Ishikawa (cell line): ENCODE measurements around the gene ITGAX.

ENCODE experiments used
- CEBPB ChIP-seq: IDR thresholded peaks from 2 replicates; pipeline ENCODE4 v1.6.1; 2012
- CREB1 ChIP-seq: IDR thresholded peaks from 2 replicates; pipeline ENCODE4 v1.6.1; 2012; ENCODE audit warnings: low read depth
- EGR1 ChIP-seq: IDR thresholded peaks from 2 replicates; pipeline ENCODE4 v1.6.1; 2012
- EP300 ChIP-seq: IDR thresholded peaks from 2 replicates; pipeline ENCODE4 v1.6.1; 2012; ENCODE audit warnings: borderline replicate concordance
- FOXM1 ChIP-seq: IDR thresholded peaks from 2 replicates; pipeline ENCODE4 v1.6.1; 2012; ENCODE audit warnings: low read depth, borderline replicate concordance
- NFIC ChIP-seq: IDR thresholded peaks from 2 replicates; pipeline ENCODE4 v1.6.1; 2012
- RAD21 ChIP-seq: IDR thresholded peaks from 2 replicates; pipeline ENCODE4 v1.6.1; 2012; ENCODE audit warnings: low read depth
- TAF1 ChIP-seq: IDR thresholded peaks from 2 replicates; pipeline ENCODE4 v1.6.1; 2012; ENCODE audit warnings: low read depth, mild to moderate bottlenecking
- TCF12 ChIP-seq: IDR thresholded peaks from 2 replicates; pipeline ENCODE4 v1.6.1; 2012; ENCODE audit warnings: low read depth
- TEAD4 ChIP-seq: IDR thresholded peaks from 2 replicates; pipeline ENCODE4 v1.6.1; 2012
- YY1 ChIP-seq: IDR thresholded peaks from 2 replicates; pipeline ENCODE4 v1.6.1; 2012; ENCODE audit warnings: low read depth
- ZBTB7A ChIP-seq: IDR thresholded peaks from 2 replicates; pipeline ENCODE4 v1.6.1; 2012; ENCODE audit warnings: low read depth
- TF ChIP-seq, protein P1 (sequence below): IDR thresholded peaks from 2 replicates; pipeline ENCODE4 v1.6.1; 2012
- TF ChIP-seq, protein P2 (sequence below): IDR thresholded peaks from 2 replicates; pipeline ENCODE4 v1.6.1; 2012
- TF ChIP-seq, protein P3 (sequence below): IDR thresholded peaks from 2 replicates; pipeline ENCODE4 v1.6.1; 2012; ENCODE audit warnings: low read depth, mild to moderate bottlenecking

ITGAX gene

DNA sequence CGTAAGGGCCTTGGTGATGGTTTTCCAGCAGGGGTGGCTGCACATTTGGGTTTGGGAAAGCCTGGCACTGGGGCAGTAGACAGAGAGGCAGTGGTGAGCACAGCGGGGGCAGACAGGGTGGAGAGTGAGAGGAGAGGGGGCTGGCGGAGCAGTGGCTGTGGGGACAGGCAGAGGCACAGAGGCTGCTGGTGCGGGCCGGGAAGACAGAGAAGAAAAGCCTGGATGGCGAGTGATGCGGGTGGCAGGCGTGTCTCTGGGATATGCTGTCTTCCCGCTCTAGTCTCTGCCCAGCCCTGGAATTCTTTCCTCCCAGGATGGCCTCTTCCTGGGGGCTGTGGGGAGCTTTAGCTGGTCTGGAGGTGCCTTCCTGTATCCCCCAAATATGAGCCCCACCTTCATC is 55.1 kb downstream of the ITGAX start:
- TF ChIP-seq TAF1 (no peak), TCF12 (no peak), CREB1 (no peak), EGR1 (no peak), CEBPB (no peak), TEAD4 (no peak), FOXM1 (no peak), EP300 (no peak), ZBTB7A (no peak), YY1 (no peak), RAD21 (no peak), NFIC (no peak)
- TF ChIP-seq, protein P1, sequence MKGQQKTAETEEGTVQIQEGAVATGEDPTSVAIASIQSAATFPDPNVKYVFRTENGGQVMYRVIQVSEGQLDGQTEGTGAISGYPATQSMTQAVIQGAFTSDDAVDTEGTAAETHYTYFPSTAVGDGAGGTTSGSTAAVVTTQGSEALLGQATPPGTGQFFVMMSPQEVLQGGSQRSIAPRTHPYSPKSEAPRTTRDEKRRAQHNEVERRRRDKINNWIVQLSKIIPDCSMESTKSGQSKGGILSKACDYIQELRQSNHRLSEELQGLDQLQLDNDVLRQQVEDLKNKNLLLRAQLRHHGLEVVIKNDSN: no peak
- TF ChIP-seq, protein P2, sequence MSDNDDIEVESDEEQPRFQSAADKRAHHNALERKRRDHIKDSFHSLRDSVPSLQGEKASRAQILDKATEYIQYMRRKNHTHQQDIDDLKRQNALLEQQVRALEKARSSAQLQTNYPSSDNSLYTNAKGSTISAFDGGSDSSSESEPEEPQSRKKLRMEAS: no peak
- TF ChIP-seq, protein P3, sequence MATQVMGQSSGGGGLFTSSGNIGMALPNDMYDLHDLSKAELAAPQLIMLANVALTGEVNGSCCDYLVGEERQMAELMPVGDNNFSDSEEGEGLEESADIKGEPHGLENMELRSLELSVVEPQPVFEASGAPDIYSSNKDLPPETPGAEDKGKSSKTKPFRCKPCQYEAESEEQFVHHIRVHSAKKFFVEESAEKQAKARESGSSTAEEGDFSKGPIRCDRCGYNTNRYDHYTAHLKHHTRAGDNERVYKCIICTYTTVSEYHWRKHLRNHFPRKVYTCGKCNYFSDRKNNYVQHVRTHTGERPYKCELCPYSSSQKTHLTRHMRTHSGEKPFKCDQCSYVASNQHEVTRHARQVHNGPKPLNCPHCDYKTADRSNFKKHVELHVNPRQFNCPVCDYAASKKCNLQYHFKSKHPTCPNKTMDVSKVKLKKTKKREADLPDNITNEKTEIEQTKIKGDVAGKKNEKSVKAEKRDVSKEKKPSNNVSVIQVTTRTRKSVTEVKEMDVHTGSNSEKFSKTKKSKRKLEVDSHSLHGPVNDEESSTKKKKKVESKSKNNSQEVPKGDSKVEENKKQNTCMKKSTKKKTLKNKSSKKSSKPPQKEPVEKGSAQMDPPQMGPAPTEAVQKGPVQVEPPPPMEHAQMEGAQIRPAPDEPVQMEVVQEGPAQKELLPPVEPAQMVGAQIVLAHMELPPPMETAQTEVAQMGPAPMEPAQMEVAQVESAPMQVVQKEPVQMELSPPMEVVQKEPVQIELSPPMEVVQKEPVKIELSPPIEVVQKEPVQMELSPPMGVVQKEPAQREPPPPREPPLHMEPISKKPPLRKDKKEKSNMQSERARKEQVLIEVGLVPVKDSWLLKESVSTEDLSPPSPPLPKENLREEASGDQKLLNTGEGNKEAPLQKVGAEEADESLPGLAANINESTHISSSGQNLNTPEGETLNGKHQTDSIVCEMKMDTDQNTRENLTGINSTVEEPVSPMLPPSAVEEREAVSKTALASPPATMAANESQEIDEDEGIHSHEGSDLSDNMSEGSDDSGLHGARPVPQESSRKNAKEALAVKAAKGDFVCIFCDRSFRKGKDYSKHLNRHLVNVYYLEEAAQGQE: no peak

DNA sequence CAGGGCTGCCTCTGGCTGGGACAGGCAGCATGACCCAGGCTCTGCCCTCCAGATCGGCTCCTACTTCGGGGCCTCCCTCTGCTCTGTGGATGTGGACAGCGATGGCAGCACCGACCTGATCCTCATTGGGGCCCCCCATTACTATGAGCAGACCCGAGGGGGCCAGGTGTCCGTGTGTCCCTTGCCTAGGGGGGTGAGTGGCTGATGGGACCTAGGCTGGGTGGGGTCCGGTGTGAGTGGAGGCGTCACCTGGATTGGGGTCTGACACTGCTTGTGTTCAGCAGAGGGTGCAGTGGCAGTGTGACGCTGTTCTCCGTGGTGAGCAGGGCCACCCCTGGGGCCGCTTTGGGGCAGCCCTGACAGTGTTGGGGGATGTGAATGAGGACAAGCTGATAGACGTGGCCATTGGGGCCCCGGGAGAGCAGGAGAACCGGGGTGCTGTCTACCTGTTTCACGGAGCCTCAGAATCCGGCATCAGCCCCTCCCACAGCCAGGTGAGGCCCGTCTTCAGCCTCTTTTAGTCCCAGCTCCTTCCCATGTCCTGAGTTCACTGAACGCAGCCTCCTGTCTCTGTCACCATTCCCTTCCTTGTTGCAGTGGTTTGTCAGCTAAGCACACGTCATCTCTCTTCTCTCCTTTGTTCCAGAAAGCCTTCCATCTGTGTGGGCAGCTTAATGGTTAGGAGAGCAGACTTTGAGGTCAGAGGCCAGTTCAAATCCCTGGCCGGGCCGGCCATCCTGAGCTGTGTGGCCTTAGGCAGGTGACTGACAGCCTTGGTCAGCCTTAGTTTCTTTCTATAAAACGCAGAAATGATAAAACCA is 56.3 kb downstream of the ITGAX start:
- TF ChIP-seq NFIC: no peak

DNA sequence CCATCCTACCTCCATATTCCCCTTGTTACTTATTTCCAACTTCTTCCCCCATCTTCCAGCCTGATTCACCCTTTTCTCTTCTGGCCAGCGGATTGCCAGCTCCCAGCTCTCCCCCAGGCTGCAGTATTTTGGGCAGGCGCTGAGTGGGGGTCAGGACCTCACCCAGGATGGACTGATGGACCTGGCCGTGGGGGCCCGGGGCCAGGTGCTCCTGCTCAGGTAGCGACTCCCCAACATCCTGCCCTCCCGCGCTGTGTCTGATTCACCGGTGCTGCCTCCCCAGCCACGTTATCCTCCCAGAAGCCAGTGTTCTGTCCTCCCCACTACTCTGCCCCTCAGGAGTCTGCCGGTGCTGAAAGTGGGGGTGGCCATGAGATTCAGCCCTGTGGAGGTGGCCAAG is 57.8 kb downstream of the ITGAX start:
- TF ChIP-seq, protein P3: no peak
- TF ChIP-seq NFIC: no peak
- no peak for TF ChIP-seq FOXM1
- TF ChIP-seq TEAD4: no peak
- TF ChIP-seq TAF1: no peak
- TF ChIP-seq, protein P2: no peak
- no peak for TF ChIP-seq YY1
- TF ChIP-seq TCF12: no peak
- no peak for TF ChIP-seq RAD21
- no peak for TF ChIP-seq CEBPB
- TF ChIP-seq, protein P1: no peak
- no peak for TF ChIP-seq CREB1
- TF ChIP-seq ZBTB7A: no peak
- no peak for TF ChIP-seq EP300
- TF ChIP-seq EGR1: no peak

DNA sequence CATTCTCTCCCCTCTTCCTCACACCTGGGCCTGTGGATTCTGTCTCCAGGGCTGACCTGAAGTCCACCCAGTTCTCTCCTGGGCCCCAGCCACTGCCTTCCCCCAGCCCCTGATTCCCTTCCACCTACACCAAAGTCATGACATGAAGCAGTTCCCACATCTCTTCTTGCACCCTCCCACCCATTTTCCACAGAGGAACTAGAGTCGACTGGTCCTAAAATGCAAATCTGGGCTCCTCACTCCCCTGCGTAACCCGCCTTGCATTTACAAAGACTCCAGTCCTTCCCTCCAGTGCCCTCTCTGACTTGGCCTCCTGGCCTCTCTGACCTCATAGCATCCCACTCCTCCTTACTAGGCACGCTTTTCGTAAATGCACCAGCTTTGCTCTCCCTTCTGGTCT is 58.4 kb downstream of the ITGAX start:
- TF ChIP-seq CEBPB (no peak), NFIC (no peak), YY1 (no peak), RAD21 (no peak), TCF12 (no peak)

DNA sequence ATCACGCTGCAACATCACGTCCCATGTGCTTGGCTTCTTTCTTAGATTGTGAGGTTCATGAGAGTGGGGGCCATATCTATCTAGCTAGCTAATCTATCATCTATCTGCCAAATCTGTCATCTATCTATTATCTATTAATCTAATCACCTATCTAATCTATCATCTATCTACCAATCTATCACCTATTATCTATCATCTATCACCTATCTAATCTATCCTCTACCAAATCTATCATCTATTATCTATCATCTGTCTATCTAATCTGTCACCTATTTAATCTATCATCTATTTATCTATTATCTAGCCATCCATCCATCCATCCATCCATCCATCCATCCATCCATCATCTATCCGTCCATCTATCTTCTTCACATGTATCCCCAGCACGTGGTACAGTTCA is 59.0 kb downstream of the ITGAX start:
- TF ChIP-seq, protein P2: no peak
- TF ChIP-seq RAD21 (no peak), ZBTB7A (no peak), CREB1 (no peak), CEBPB (no peak), NFIC (no peak), EP300 (no peak), EGR1 (no peak), TAF1 (no peak), FOXM1 (no peak), YY1 (no peak), TCF12 (no peak), TEAD4 (no peak)
- TF ChIP-seq, protein P3: no peak
- TF ChIP-seq, protein P1: no peak
